ENCODE data around the gene SPATA9.

SPATA9 gene, protein sequence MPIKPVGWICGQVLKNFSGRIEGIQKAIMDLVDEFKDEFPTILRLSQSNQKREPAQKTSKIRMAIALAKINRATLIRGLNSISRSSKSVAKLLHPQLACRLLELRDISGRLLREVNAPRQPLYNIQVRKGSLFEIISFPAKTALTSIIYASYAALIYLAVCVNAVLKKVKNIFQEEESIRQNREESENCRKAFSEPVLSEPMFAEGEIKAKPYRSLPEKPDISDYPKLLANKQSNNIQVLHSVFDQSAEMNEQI

GRCh38 chr5:95682891-95683290, at the start of gene SPATA9:
SPATA9 (minus strand) TSS chr5:95682991; CDS start chr5:95682854, 137 bp downstream.
- no peak for DNase-seq (ENCODE audit: low read depth)

DNA sequence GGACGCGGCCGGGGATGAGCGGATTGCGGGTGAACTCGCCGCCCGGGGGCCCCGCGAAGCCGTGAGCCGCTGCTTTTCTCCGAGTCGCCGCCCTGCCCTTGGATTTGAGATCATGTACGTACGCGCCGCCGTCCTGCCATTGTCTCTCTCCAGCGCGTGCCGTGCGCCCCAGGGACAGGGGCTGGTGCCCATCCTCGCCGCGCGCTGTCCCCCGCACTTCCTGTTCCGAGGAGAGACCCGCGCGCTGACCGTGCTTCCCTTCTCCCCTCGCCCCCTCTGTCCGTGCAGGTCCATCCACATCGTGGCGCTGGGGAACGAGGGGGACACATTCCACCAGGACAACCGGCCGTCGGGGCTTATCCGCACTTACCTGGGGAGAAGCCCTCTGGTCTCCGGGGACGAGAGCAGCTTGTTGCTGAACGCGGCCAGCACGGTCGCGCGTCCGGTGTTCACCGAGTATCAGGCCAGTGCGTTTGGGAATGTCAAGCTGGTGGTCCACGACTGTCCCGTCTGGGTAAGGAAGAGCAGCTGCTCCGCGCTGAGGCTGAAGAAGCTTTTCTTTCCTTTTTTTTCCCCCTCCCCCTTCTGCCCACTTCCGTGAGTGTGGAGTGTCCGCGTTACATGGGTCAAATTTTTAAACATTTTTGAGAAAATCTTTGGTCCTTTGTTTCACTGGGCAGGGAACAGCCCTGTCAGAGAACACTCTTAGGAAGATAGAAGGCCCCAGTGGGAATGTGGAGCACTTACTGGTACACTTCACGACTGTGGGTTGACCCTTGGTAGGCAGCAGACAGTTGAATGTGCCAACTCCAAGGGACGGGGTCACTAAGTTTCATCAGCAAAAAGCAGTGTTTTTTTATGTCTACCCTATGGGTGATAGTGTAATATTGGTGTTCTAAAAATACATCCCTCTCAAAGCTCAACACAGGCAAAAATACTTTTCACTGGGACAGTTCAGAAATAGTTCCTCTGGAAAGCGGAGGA, 49.1 kb upstream of the SPATA9 start:
- no peak for DNase-seq (ENCODE audit: low read depth)

DNA sequence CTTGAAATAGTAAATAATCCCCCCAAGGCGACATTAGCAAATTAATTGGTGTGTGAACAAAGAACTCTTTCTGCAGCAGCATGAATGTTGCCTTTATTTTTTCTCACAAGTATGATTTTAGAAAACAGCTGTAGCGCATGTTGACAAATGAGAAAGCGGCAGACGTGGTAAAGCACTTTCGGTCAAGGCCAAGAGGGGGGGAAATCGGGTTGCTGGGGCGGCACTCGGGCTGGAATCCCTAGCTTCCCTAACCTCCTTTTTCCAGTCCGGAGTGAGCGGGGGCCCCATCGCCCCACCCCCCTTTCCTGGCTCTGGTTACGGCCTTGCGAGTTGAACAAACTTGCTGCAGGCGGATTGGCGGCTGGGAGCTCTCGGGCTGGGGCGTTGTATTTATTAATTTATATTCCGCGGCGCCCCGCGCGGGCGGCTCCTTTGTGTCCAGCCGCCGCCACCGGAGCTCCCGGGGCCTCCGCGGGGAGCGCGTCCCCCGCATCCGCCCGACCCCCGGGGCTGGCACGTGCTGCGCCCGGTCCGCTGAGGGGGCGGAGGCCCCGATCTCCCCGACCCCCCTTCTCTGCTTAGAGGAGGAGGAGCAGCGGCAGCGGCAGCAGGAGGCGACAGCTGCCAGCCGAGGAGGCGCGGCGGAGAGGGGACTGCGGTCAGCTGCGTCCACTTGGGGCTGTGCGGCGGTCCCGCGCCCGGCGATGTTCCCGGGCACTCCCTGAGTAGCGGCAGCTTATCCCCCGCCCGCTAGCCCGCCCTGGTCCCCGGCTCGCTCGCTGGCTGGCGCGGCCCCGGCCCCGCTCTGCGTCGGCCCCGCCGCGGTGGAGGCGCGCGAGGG, 48.2 kb upstream of the SPATA9 start, which contains the start of gene RHOBTB3:
Gene RHOBTB3, plus strand, starts transcription at position 607 of the 841 bp plus-strand sequence. CDS start 347 bp downstream, outside the sequence.
- no peak for DNase-seq (ENCODE audit: low read depth)

GRCh38 chr5:95730011-95730700, 47.4 kb upstream of the SPATA9 start:
- no peak for DNase-seq (ENCODE audit: low read depth)

DNA sequence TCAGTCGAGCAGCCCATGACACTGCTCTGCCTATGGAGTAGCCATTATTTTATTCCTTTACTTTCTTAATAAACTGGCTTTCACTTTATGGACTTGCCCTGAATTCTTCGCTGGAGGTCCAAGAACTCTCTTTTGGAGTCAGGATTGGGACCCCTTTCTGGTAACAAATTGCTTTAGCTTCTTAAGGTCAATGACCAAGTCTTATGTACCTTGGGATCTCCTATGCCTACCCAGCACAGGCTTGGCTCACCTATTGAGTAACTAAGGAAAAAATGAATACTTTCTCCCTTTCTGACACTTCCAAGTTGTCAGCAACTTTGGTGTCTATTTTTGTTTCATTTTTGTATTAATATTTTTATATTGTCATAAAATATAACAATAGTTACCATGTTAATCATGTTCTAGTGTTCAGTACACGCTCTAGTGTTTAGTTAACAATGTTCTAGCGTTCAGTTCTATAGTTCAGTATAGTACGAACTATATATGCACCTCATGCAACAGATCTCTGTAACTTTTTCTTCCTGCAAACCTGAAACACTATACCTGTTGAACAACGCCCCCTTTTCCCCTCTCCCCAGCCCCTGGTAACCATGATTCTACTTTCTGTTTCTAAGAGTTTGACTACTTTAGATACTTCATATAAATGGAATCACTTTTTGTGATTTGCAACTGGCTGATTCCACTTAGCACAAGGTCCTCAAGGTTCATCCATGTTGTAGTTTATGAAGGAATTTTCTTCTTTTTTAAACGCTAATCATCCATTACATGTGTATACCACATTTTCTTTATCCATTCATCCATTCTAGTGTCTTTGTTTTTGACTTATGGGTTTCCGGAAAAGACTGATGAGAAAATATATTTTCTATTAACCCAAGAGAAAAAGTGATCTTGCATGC, 46.6 kb upstream of the SPATA9 start:
- no peak for DNase-seq (ENCODE audit: low read depth)

GRCh38 chr5:95728494-95729114, 45.8 kb upstream of the SPATA9 start:
- DNase-seq (ENCODE audit: low read depth) = no peak

DNA sequence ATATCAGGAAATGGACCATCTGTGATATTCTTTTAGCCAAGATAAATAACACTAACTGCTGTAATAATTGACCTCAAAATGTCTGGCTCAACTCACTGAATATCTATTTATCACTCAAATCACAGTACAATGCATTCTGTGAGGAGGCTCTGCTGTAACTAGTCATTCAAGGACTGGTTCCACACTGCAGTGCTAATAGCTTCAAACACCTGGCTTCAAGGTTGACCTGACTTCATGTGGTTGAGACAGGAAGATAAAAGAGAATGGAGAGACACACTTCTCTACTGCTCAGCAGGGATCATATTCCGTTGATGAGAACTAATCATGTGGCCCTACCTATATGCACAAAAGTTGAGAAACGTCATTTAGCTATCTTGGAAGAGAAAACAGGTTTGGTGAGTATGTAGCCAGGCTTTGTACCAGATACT, 45.0 kb upstream of the SPATA9 start:
- no peak for DNase-seq (ENCODE audit: low read depth)

DNA sequence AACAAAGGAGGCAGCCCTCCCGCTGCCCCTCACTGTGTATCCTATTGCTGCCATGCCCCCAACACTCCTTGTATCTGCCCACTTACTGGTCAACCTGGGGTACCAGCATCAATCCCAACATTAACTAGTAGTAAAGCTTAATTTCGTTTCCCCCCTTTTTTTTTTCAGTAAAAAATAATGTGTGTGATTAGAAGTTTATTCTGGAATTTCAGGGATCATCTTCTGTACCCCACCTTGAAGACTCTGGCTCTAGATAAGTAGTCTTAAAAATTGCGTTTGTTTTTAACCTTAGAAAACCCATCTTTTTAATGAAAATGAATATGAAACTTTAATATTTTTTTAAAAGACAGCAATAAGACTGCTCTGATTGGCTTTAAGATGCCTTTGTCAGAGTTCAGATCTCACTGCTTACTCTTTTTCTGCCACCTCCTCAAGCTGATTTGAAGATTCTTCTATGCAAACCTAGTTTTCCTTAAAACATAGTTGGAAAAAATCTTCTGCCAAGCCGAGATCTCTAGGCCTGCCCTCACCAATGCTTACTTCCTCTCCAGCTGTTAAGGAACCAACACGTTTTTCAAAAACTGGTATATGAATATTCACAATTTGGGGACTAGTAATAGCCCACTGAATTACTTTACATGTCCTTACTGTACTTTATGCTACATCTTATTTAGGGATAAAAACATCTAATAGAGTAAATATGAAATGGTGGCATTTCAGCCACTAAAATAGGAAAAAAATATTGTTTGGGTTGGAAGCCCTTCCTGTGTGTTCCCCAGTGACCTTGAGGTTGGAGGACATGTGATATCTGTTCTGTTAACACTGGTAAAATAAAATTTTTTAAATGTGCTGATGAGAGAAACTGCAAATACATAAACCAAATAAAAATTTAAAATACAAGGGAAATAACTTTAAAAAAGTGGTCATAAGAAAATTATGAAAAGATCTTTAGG, 44.3 kb upstream of the SPATA9 start:
- no peak for DNase-seq (ENCODE audit: low read depth)

DNA sequence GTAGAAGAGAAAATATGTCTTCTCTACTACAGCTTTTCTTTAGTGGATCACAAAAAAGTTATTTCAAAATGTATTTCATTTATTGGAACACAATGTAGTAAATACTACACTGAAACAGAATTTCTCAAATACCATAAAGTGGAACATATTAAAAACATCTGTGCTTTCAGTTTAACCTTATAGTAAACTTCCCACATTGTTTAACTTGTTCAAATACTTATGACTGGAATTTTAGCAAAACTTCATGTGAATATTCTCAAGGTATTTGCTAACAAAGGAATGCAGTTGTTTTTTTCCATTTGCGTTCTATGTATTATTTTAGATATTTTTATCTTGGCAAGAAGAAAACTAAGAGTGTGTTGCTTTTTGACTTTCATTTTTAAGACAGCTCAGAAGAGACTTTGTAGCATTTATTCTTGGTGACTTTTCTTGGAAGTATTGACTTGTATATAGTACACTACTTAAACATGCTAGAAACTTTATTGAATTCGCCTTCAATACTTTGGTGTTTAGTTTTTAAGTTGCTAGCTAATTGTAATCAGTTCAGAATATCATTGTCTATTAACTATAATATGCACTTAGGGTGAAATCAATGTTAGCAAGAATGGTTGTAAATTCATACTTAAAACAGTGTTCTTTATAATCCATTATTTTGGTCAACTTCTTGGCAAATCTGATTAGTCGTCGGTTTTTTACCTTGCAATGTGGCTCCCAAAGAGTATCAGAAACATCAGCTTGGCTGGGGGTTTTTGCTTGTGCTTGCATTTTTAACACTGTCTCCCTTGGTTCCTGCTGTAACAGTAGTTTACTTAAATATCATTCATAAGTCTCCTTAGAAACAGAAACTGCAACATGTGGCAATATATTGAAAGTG, 43.4 kb upstream of the SPATA9 start:
- no peak for DNase-seq (ENCODE audit: low read depth)

- no peak for DNase-seq (ENCODE audit: low read depth)
Measured at GRCh38 chr5:95725071-95725820, 42.5 kb upstream of the SPATA9 start.

DNA sequence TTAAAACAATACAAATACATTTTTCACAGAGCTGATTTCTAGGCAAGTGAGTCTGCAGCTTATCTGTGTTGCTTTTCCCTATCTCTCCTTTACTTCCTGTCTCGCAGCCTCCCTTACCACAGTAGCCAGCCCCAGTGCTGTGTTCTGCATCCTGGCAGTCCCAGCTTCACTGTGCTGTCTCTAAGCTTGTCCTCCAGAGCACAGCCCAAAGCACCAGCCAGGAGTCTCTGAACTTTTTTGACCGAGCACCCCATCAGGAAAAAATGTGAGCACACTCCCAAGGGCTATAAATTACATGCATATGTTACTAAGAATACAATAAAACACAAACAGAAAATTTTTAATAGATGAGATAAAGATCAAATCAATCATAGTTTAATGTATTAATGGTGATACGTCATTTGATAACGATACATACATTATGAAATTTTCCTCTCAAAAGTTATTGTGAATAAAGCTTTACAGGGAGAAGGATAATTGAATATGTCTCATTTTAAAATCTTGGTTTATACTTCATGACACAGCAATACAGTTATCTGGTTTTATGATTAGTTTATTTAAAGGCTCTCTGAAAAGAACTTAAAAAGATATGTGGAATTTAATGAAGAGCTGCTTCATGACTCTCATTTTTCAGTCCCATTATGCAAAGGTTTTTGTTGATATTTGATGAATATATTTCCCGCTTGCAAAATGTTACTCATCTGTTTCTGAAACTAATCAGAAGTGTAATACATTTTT, 41.0 kb upstream of the SPATA9 start:
- no peak for DNase-seq (ENCODE audit: low read depth)

DNA sequence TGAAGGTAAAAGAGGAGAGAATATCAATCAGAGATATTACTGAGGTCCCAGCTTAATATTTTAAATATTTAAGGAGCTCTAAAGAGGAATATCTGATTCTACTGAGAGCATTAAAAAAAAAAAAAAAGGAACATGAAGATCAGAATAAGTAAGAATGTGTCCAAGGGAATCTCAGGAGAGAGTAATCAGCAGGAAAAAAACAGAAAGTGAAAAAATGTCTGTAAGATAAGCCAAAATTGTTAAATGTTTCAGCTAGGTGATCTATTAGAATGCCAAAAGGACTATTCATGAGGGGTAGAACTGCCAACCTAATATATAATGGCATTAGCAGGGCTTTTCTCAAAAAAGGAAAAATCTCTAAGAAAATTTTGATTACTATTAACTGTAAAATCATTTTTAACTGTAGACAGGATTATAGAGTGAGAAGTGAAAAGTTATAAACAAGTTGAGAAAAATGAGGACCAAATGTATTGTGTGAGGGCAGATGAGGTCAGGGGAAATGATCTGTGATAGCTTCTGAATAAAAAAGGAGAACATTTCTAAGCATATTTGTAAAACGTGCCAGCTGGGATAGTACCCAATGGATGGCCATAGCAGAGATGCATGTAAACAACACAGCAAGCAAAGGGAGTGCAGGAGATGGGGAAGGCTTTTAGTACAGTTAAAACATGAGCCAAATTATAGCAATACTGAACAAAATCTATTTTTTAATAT, 38.9 kb upstream of the SPATA9 start:
- DNase-seq (ENCODE audit: low read depth) = no peak

DNA sequence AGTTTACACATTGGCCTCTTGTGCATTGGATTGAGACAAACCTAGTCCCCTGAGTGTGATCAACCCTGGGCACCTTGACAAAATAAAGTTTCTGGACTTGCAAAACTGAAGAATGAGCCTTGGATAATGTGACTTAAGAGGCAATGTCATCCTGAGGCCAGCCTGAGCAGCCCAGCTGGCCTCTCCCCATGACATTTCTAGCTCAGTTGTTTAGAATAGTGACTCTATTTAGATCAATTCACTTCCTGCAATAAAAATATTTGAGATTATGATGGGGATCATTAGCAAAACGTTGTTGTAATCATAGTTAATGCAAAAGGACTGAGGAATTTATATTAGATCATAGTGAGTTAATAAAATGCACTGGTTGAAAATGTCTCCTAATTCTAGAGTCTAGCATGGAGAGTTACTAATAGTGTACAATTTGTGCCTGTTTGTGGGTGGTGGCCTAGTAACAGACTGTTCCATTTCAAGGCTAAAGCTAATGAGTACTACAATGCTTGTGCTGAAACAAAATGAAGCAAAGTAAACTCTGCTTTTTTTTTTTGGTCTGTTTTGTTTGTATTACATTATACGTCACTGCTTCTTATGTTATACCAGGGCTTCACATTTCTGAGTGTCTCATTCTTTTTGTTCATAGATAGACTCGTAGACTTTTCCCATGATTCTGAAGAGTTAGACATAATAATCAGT, 37.4 kb upstream of the SPATA9 start:
- no peak for DNase-seq (ENCODE audit: low read depth)

DNA sequence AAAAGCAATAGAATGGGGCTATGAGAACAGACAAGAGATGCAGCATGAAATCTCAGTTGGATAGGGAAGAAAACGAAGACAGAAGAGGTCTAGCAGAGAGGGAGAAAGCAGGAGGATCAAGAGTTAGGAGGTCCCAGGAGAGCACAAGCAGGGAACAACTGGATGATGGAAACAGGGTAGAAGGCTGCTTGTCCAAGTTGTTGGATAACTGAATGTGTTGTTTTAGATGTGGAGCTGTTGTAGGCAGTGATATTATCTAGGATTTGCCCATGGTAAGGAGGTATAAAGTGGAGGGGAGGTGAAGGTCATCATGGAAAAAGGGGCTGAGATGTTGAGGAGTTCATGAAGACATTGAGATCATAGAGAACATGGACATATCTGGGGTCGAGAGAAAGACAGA, 35.9 kb upstream of the SPATA9 start:
- DNase-seq (ENCODE audit: low read depth) = no peak

GRCh38 chr5:95718203-95718602, 35.4 kb upstream of the SPATA9 start:
- no peak for DNase-seq (ENCODE audit: low read depth)

All from activated T-helper 1 cell treated with Interleukin-2 at 50 U/mL for 16 hours (primary cell).